GM23248 (cell line): Measurements from ENCODE around the gene AP1M2. TPM values are rescaled to one million over a fixed set of nuclear protein-coding genes. Genes with fewer than 3 reads are reported as not detected.

Source experiments
- DNase-seq: peaks from one replicate; pipeline ENCODE4 v3.0.0-alpha.2; 2015
- H2AFZ ChIP-seq: fragments of 200-600 bp; sonication (generic); 2 replicates; pipeline ENCODE4 v1.6.1; 2016; ENCODE audit warnings: antibody characterized with exemption
- H3F3A ChIP-seq: fragments of 200-600 bp; sonication (generic); 2 replicates; pipeline ENCODE4 v1.6.1; 2016; ENCODE audit warnings: mild to moderate bottlenecking, antibody characterized with exemption, mixed run types; ENCODE audit not compliant: insufficient read depth
- H3K27ac ChIP-seq: fragments of 200-600 bp; sonication (generic); 2 replicates; pipeline ENCODE4 v1.5.1; 2016; ENCODE audit warnings: mild to moderate bottlenecking
- H3K27me3 ChIP-seq: fragments of 200-600 bp; sonication (generic); replicated peaks from 2 replicates; pipeline ENCODE4 v1.6.1; 2016; ENCODE audit warnings: mild to moderate bottlenecking; ENCODE audit not compliant: insufficient read depth
- H3K36me3 ChIP-seq: fragments of 200-600 bp; sonication (generic); 2 replicates; pipeline ENCODE4 v1.6.1; 2016; ENCODE audit warnings: low read depth, mild to moderate bottlenecking
- H3K4me1 ChIP-seq: fragments of 200-600 bp; sonication (generic); 2 replicates; pipeline ENCODE4 v1.6.1; 2016; ENCODE audit warnings: mild to moderate bottlenecking; ENCODE audit not compliant: insufficient read depth
- H3K4me2 ChIP-seq: fragments of 200-600 bp; sonication (generic); one replicate; pipeline ENCODE4 v1.6.1; 2016; ENCODE audit warnings: mild to moderate bottlenecking; ENCODE audit not compliant: unreplicated experiment
- H3K4me3 ChIP-seq: fragments of 200-600 bp; sonication (generic); 2 replicates; pipeline ENCODE4 v1.5.1; 2016; ENCODE audit warnings: mild to moderate bottlenecking
- H3K79me2 ChIP-seq: fragments of 200-600 bp; sonication (generic); 2 replicates; pipeline ENCODE4 v1.6.1; 2016; ENCODE audit warnings: mild to moderate bottlenecking; ENCODE audit not compliant: insufficient read depth
- H3K9ac ChIP-seq: fragments of 200-600 bp; sonication (generic); 2 replicates; pipeline ENCODE4 v1.6.1; 2016; ENCODE audit warnings: mild to moderate bottlenecking
- H3K9me2 ChIP-seq: fragments of 200-600 bp; sonication (generic); 2 replicates; pipeline ENCODE4 v1.6.1; 2016; ENCODE audit warnings: mixed run types, mild to moderate bottlenecking, moderate library complexity; ENCODE audit not compliant: insufficient read depth
- H3K9me3 ChIP-seq: fragments of 200-600 bp; sonication (generic); one replicate; pipeline ENCODE4 v1.6.1; 2017; ENCODE audit warnings: low read depth
- H4K20me1 ChIP-seq: fragments of 200-600 bp; sonication (generic); 2 replicates; pipeline ENCODE4 v1.6.0; 2016; ENCODE audit not compliant: insufficient read depth
- EZH2 ChIP-seq: fragments of 200-600 bp; sonication (generic); IDR thresholded peaks from 2 replicates; pipeline ENCODE4 v1.6.1; 2018; ENCODE audit warnings: antibody characterized with exemption, mild to moderate bottlenecking; ENCODE audit not compliant: insufficient read depth, poor library complexity, severe bottlenecking
- EZH2phosphoT487 ChIP-seq: fragments of 200-600 bp; sonication (generic); IDR thresholded peaks from 2 replicates; pipeline ENCODE4 v1.6.1; 2018; ENCODE audit warnings: antibody characterized with exemption, moderate library complexity, mild to moderate bottlenecking, low read depth; ENCODE audit not compliant: insufficient read depth
- WGBS, 2 experiments: methylation state at CpG; one replicate each; pipeline ENCODE4 v1.1.6; 2015 to 2017; ENCODE audit warnings: low lambda C conversion rate in 2 of 2, low coverage in 1 of 2; ENCODE audit errors: missing lambda C conversion rate in 2 of 2; 5-methylcytosine and 5-hydroxymethylcytosine counted together
- in situ Hi-C: fragments of 300-500 bp; cut with MboI; formaldehyde crosslinking; loops from 2 replicates; pipeline ENCODE4 v1.15.0; 2020
- polyA plus RNA-seq: library from polyadenylated mRNA; unstranded; fragments of >200 nt; fragmentation: Nextera tagmentation; extraction: Ambion mirVana; gene quantifications from 2 replicates; pipeline ENCODE4 v1.2.1, GENCODE V29; 2016
- total RNA-seq: library from RNA; depleted of rRNA; stranded (reverse); fragments of >200 nt; shearing (Covaris generic); gene quantifications from 2 replicates; pipeline ENCODE4 v1.2.3, GENCODE V29; 2014

The AP1M2 gene
- total and polyA plus RNA-seq, 2 experiments from 2014 or later: not detected

GRCh38 chr19:10565567-10566407, 21.3 kb downstream of the AP1M2 start, which contains the start of gene KRI1:
TSS of gene KRI1 (minus strand) at chr19:10566010. CDS start at chr19:10565999, 11 bp downstream.
- WGBS, 2 experiments: 1 to 2% methylated on average over 53 to 70 of the region's 94 CpGs
- in situ Hi-C loops: no loop called here
- Histone ChIP-seq H3K9me2 (no peaks in the 10 kb centered on the region), H2AFZ (peak within 1 kb of the TSS; percentile 90), H3K36me3 (no peaks in the 10 kb centered on the region), H3K9ac (peak within 1 kb of the TSS; percentile 87), H3K27ac (peak within 1 kb of the TSS; percentile 64), H4K20me1 (no peaks in the 10 kb centered on the region), H3K4me2 (peak within 1 kb of the TSS; percentile 75), H3K9me3 (no peaks in the 10 kb centered on the region), H3K27me3 (no peaks in the 10 kb centered on the region), H3K4me1 (peaks cover 18% of the 10 kb centered on the region; the same call in 1 of the 2 replicates), H3K4me3 (peak within 1 kb of the TSS; percentile 80), H3F3A (peaks cover 8% of the 10 kb centered on the region), H3K79me2 (peaks cover 28% of the 10 kb centered on the region)
- peak; percentile 99 for DNase-seq
- TF ChIP-seq EZH2phosphoT487: no peak
- no peak for TF ChIP-seq EZH2

- Histone ChIP-seq H3F3A (peaks cover 8% of the 10 kb centered on the region), H2AFZ (peak overlapping the region; percentile 90), H3K27me3 (no peaks in the 10 kb centered on the region), H3K9ac (peak overlapping the region; percentile 87), H3K4me3 (peak overlapping the region; percentile 80), H3K27ac (no peak overlapping the region; the same call in 1 of the 2 replicates), H3K4me2 (peak overlapping the region; percentile 68), H3K36me3 (no peaks in the 10 kb centered on the region), H3K9me2 (no peaks in the 10 kb centered on the region), H3K79me2 (peaks cover 28% of the 10 kb centered on the region), H4K20me1 (no peaks in the 10 kb centered on the region), H3K9me3 (no peaks in the 10 kb centered on the region), H3K4me1 (peaks cover 18% of the 10 kb centered on the region; the same call in 1 of the 2 replicates)
- TF ChIP-seq EZH2phosphoT487 (no peak), EZH2 (no peak)
- WGBS, 2 experiments: 19 to 22% methylated on average over 8 to 10 of the region's 10 CpGs
- in situ Hi-C loops: no loop called here
- DNase-seq: peak; percentile 77
Measured at GRCh38 chr19:10565028-10565566, 22.0 kb downstream of the AP1M2 start.

GRCh38 chr19:10562609-10563008, 24.5 kb downstream of the AP1M2 start:
- Histone ChIP-seq H3K9me3 (no peaks in the 10 kb centered on the region), H3F3A (peaks cover 8% of the 10 kb centered on the region), H3K4me3 (no peak overlapping the region), H3K36me3 (no peaks in the 10 kb centered on the region; the same call in 1 of the 2 replicates), H3K4me1 (peaks cover 12% of the 10 kb centered on the region; the same call in 1 of the 2 replicates), H3K9ac (no peak overlapping the region), H3K9me2 (no peaks in the 10 kb centered on the region), H3K27ac (no peak overlapping the region), H3K27me3 (no peaks in the 10 kb centered on the region), H2AFZ (no peak overlapping the region), H3K4me2 (no peak overlapping the region), H3K79me2 (peaks cover 21% of the 10 kb centered on the region), H4K20me1 (no peaks in the 10 kb centered on the region)
- no peak for DNase-seq
- WGBS, 2 experiments: 80 to 84% methylated on average over 5 of the region's 5 CpGs
- TF ChIP-seq EZH2phosphoT487: no peak
- no peak for TF ChIP-seq EZH2
- in situ Hi-C loops: no loop called here

- no peaks in the 10 kb centered on the region for H3K9me2 ChIP-seq
- H3K9me3 ChIP-seq: no peaks in the 10 kb centered on the region
- DNase-seq: no peak
- no peak overlapping the region for H3K4me3 ChIP-seq
- H3K9ac ChIP-seq: no peak overlapping the region
- WGBS, 2 experiments: 84 to 85% methylated on average over 7 of the region's 7 CpGs
- H3K4me1 ChIP-seq: peaks cover 5% of the 10 kb centered on the region; the same call in 1 of the 2 replicates
- no peak overlapping the region for H3K27ac ChIP-seq
- in situ Hi-C loops: no loop called here
- no peak overlapping the region for H2AFZ ChIP-seq
- no peaks in the 10 kb centered on the region for H3F3A ChIP-seq
- no peaks in the 10 kb centered on the region for H4K20me1 ChIP-seq
- TF ChIP-seq EZH2: no peak
- TF ChIP-seq EZH2phosphoT487: no peak
- peaks cover 16% of the 10 kb centered on the region for H3K79me2 ChIP-seq
- no peak overlapping the region for H3K4me2 ChIP-seq
- H3K27me3 ChIP-seq: no peaks in the 10 kb centered on the region
- no peaks in the 10 kb centered on the region; the same call in 1 of the 2 replicates for H3K36me3 ChIP-seq
Measured at GRCh38 chr19:10560154-10560553, 27.0 kb downstream of the AP1M2 start.
